GM19324 (cell line): Measurements from ENCODE around the gene TECTA.
"Not testable (repeated sequence)": the region's sequence is repeated elsewhere in the genome, so short reads cannot be mapped to it uniquely, and the experiment has no call there.

Experiments used
- ATAC-seq: cut with Tn5 transposase; IDR thresholded peaks from one replicate; pipeline ENCODE4 v1.9.1; 2021; ENCODE audit warnings: mild to moderate bottlenecking, moderate library complexity; ENCODE audit not compliant: unreplicated experiment, low FRiP score

The TECTA gene

GRCh38 chr11:121226415-121227263 is 125.6 kb downstream of the TECTA start:
- ATAC-seq, result no peak

- no peak for ATAC-seq
Observed at GRCh38 chr11:121228851-121229250, 127.8 kb downstream of the TECTA start.

- ATAC-seq, result no peak
Observed at GRCh38 chr11:121229495-121230215, 128.6 kb downstream of the TECTA start.

- ATAC-seq, result no peak
Observed at GRCh38 chr11:121231576-121232278, 130.7 kb downstream of the TECTA start.

GRCh38 chr11:121235057-121235456 is 134.0 kb downstream of the TECTA start:
- ATAC-seq, result no peak

- ATAC-seq, result peak; percentile 62
Observed at GRCh38 chr11:121236115-121237001, 135.3 kb downstream of the TECTA start.

- ATAC-seq, result not testable (repeated sequence)
Observed at GRCh38 chr11:121237247-121237646, 136.2 kb downstream of the TECTA start.

- ATAC-seq, result no peak
Observed at GRCh38 chr11:121237686-121238658, 136.9 kb downstream of the TECTA start.

- no peak for ATAC-seq
Observed at GRCh38 chr11:121238956-121239355, 137.9 kb downstream of the TECTA start.

GRCh38 chr11:121240001-121240400 is 139.0 kb downstream of the TECTA start:
- not testable (repeated sequence) for ATAC-seq

- ATAC-seq, result no peak
Observed at GRCh38 chr11:121240650-121241303, 139.7 kb downstream of the TECTA start.
